Left ventricle myocardium inferior (tissue), 1 donor: ENCODE data around the gene KRTAP10-6. TPM values are rescaled to one million over a fixed set of nuclear protein-coding genes. Genes with fewer than 3 reads are reported as not detected.
"Not testable (repeated sequence)": the region's sequence is repeated elsewhere in the genome, so short reads cannot be mapped to it uniquely, and the experiment has no call there.

Experiments
- DNase-seq: peaks from one replicate; pipeline ENCODE4 v3.0.0-alpha.2; 2020
- H3K27ac ChIP-seq: fragments of 200-600 bp; replicated peaks from 2 replicates; pipeline ENCODE4 v1.8.0; 2021
- H3K27me3 ChIP-seq: fragments of 200-600 bp; 2 replicates; pipeline ENCODE4 v1.8.0; 2021; ENCODE audit warnings: low read depth
- H3K36me3 ChIP-seq: fragments of 200-600 bp; 2 replicates; pipeline ENCODE4 v1.8.0; 2021
- H3K4me1 ChIP-seq: fragments of 200-600 bp; 2 replicates; pipeline ENCODE4 v1.8.0; 2021
- H3K4me3 ChIP-seq: fragments of 200-600 bp; 2 replicates; pipeline ENCODE4 v1.8.0; 2021; ENCODE audit warnings: mild to moderate bottlenecking, moderate library complexity
- H3K9me3 ChIP-seq: fragments of 200-600 bp; replicated peaks from 2 replicates; pipeline ENCODE4 v1.8.0; 2021
- CTCF ChIP-seq: fragments of 200-600 bp; IDR thresholded peaks from 2 replicates; pipeline ENCODE4 v1.8.0; 2021; ENCODE audit warnings: antibody characterized with exemption, mild to moderate bottlenecking, borderline replicate concordance
- intact Hi-C: fragments of 100-400 bp; cut with micrococcal nuclease; formaldehyde crosslinking; loops from one replicate; pipeline ENCODE4 v1.11.0; 2022
- total RNA-seq: library from RNA; stranded (reverse); fragmentation: NEBNext Ultra II Directional; extraction: Animal tissue kit (Norgen Biotek cat#: 25700); gene quantifications from one replicate; pipeline ENCODE4 v1.2.1, GENCODE V29; 2021
- donor health status: DM: no; HTN: yes; CAD: no; lungs with severe emphysema.

KRTAP10-6 gene
- total RNA-seq, 1 donor from 2014 or later: not detected

- Histone ChIP-seq H3K27ac (no peak within 1 kb of the TSS), H3K9me3 (peaks cover 36% of the 10 kb centered on the region), H3K4me1 (no peaks in the 10 kb centered on the region), H3K36me3 (no peaks in the 10 kb centered on the region), H3K27me3 (peaks cover 33% of the 10 kb centered on the region), H3K4me3 (no peak within 1 kb of the TSS)
- no peak for TF ChIP-seq CTCF
- intact Hi-C loops: no loop called here
- DNase-seq: no peak
Observed at GRCh38 chr21:44612029-44612486, 19.8 kb upstream of the KRTAP10-6 start, which contains the start of gene KRTAP10-8. KRTAP10-8 (plus strand) TSS chr21:44612079; CDS start chr21:44612101, 22 bp downstream.

GRCh38 chr21:44611551-44611950, 19.2 kb upstream of the KRTAP10-6 start:
- no peaks in the 10 kb centered on the region for H3K4me1 ChIP-seq
- H3K4me3 ChIP-seq: no peak overlapping the region
- DNase-seq: no peak
- no peak overlapping the region for H3K27ac ChIP-seq
- peaks cover 38% of the 10 kb centered on the region for H3K9me3 ChIP-seq
- TF ChIP-seq CTCF: no peak
- H3K27me3 ChIP-seq: peaks cover 32% of the 10 kb centered on the region
- intact Hi-C loops: no loop called here
- no peaks in the 10 kb centered on the region for H3K36me3 ChIP-seq

- H3K36me3 ChIP-seq, intact Hi-C loops, H3K4me3 ChIP-seq, H3K4me1 ChIP-seq, DNase-seq, H3K27ac ChIP-seq: not testable (repeated sequence)
- Histone ChIP-seq H3K9me3 (peaks cover 41% of the 10 kb centered on the region), H3K27me3 (peaks cover 22% of the 10 kb centered on the region)
Observed at GRCh38 chr21:44610157-44610843, 18.0 kb upstream of the KRTAP10-6 start.

GRCh38 chr21:44609193-44609592, 16.9 kb upstream of the KRTAP10-6 start:
- intact Hi-C loops: no loop called here
- TF ChIP-seq CTCF: no peak
- Histone ChIP-seq H3K27me3 (peaks cover 23% of the 10 kb centered on the region), H3K4me3 (no peak overlapping the region), H3K36me3 (no peaks in the 10 kb centered on the region), H3K27ac (no peak overlapping the region), H3K9me3 (peaks cover 41% of the 10 kb centered on the region), H3K4me1 (no peaks in the 10 kb centered on the region)
- no peak for DNase-seq

- Histone ChIP-seq H3K4me1 (no peaks in the 10 kb centered on the region), H3K27me3 (peaks cover 28% of the 10 kb centered on the region), H3K4me3 (no peak overlapping the region), H3K9me3 (peaks cover 36% of the 10 kb centered on the region), H3K27ac (no peak overlapping the region), H3K36me3 (no peaks in the 10 kb centered on the region)
- DNase-seq: no peak
- no peak for TF ChIP-seq CTCF
- intact Hi-C loops: no loop called here
Observed at GRCh38 chr21:44606495-44606894, 14.2 kb upstream of the KRTAP10-6 start.

- H3K36me3 ChIP-seq: no peaks in the 10 kb centered on the region
- no peak overlapping the region for H3K27ac ChIP-seq
- DNase-seq: no peak
- intact Hi-C loops: no loop called here
- peaks cover 10% of the 10 kb centered on the region for H3K9me3 ChIP-seq
- H3K4me1 ChIP-seq: no peaks in the 10 kb centered on the region
- TF ChIP-seq CTCF: no peak
- no peak overlapping the region for H3K4me3 ChIP-seq
- H3K27me3 ChIP-seq: peaks cover 48% of the 10 kb centered on the region
Observed at GRCh38 chr21:44603911-44604310, 11.6 kb upstream of the KRTAP10-6 start.
